Adipocyte (in vitro differentiated cells): ENCODE data around the gene AADACL2.

ENCODE experiments used
- DNase-seq: peaks from one replicate; pipeline ENCODE4 v3.0.0-alpha.2; 2015; ENCODE audit warnings: low read depth
- H3K27me3 ChIP-seq: replicated peaks from 2 replicates; pipeline ENCODE4 v1.7.0; 2013; ENCODE audit warnings: mild to moderate bottlenecking, low read length, moderate library complexity; ENCODE audit not compliant: control insufficient read depth, insufficient read depth
- H3K36me3 ChIP-seq: 2 replicates; pipeline ENCODE4 v1.7.0; 2013; ENCODE audit warnings: low read length, mild to moderate bottlenecking, moderate library complexity; ENCODE audit not compliant: control insufficient read depth, insufficient read depth, severe bottlenecking
- H3K4me1 ChIP-seq: 2 replicates; pipeline ENCODE4 v1.7.0; 2013; ENCODE audit warnings: mild to moderate bottlenecking, low read length, moderate library complexity; ENCODE audit not compliant: control insufficient read depth, insufficient read depth
- H3K4me3 ChIP-seq: 2 replicates; pipeline ENCODE4 v1.7.0; 2013; ENCODE audit warnings: mild to moderate bottlenecking, low read length, moderate library complexity
- H3K9ac ChIP-seq: 2 replicates; pipeline ENCODE4 v1.7.0; 2013; ENCODE audit warnings: mild to moderate bottlenecking, low read length, moderate library complexity
- H3K9me3 ChIP-seq: 2 replicates; pipeline ENCODE4 v1.7.0; 2013; ENCODE audit warnings: mild to moderate bottlenecking, low read length, moderate library complexity; ENCODE audit not compliant: control insufficient read depth

AADACL2 gene

GRCh38 chr3:151733613-151734012 lies at the start of gene AADACL2:
Gene AADACL2, plus strand, starts transcription at chr3:151733927. Its CDS starts 109 bp downstream, at chr3:151734036.
- H3K9ac ChIP-seq: no peak within 1 kb of the TSS
- peaks cover 10% of the 10 kb centered on the region for H3K4me1 ChIP-seq
- H3K9me3 ChIP-seq: peaks cover 9% of the 10 kb centered on the region
- peak; percentile 38 for DNase-seq
- no peaks in the 10 kb centered on the region for H3K27me3 ChIP-seq
- H3K36me3 ChIP-seq: no peaks in the 10 kb centered on the region
- H3K4me3 ChIP-seq: no peak within 1 kb of the TSS

- Histone ChIP-seq H3K36me3 (no peaks in the 10 kb centered on the region), H3K4me1 (no peaks in the 10 kb centered on the region), H3K27me3 (no peaks in the 10 kb centered on the region), H3K9me3 (peaks cover 7% of the 10 kb centered on the region), H3K4me3 (no peak overlapping the region), H3K9ac (no peak overlapping the region)
- DNase-seq: no peak
Observed at GRCh38 chr3:151684094-151684493, 49.6 kb upstream of the AADACL2 start.

- DNase-seq: no peak
- no peak overlapping the region for H3K4me3 ChIP-seq
- no peaks in the 10 kb centered on the region for H3K36me3 ChIP-seq
- H3K9me3 ChIP-seq: peaks cover 7% of the 10 kb centered on the region
- H3K27me3 ChIP-seq: no peaks in the 10 kb centered on the region
- H3K9ac ChIP-seq: no peak overlapping the region
- H3K4me1 ChIP-seq: no peaks in the 10 kb centered on the region
Observed at GRCh38 chr3:151686257-151686656, 47.5 kb upstream of the AADACL2 start.

GRCh38 chr3:151687076-151687475 lies 46.7 kb upstream of the AADACL2 start:
- Histone ChIP-seq H3K27me3 (no peaks in the 10 kb centered on the region), H3K9ac (no peak overlapping the region), H3K9me3 (peaks cover 5% of the 10 kb centered on the region), H3K4me3 (no peak overlapping the region), H3K4me1 (no peaks in the 10 kb centered on the region), H3K36me3 (no peaks in the 10 kb centered on the region)
- no peak for DNase-seq

GRCh38 chr3:151688571-151688970 lies 45.2 kb upstream of the AADACL2 start:
- Histone ChIP-seq H3K9me3 (no peaks in the 10 kb centered on the region), H3K4me1 (no peaks in the 10 kb centered on the region), H3K9ac (no peak overlapping the region), H3K4me3 (no peak overlapping the region), H3K36me3 (no peaks in the 10 kb centered on the region), H3K27me3 (no peaks in the 10 kb centered on the region)
- DNase-seq: no peak

- H3K9ac ChIP-seq: no peak overlapping the region
- no peak for DNase-seq
- no peaks in the 10 kb centered on the region for H3K4me1 ChIP-seq
- H3K27me3 ChIP-seq: no peaks in the 10 kb centered on the region
- H3K9me3 ChIP-seq: no peaks in the 10 kb centered on the region
- no peak overlapping the region for H3K4me3 ChIP-seq
- H3K36me3 ChIP-seq: no peaks in the 10 kb centered on the region
Observed at GRCh38 chr3:151690645-151691044, 43.1 kb upstream of the AADACL2 start.

- H3K4me3 ChIP-seq: no peak overlapping the region
- no peaks in the 10 kb centered on the region for H3K27me3 ChIP-seq
- H3K4me1 ChIP-seq: no peaks in the 10 kb centered on the region
- H3K36me3 ChIP-seq: no peaks in the 10 kb centered on the region
- DNase-seq: no peak
- H3K9ac ChIP-seq: no peak overlapping the region
- H3K9me3 ChIP-seq: peaks cover 15% of the 10 kb centered on the region
Observed at GRCh38 chr3:151697496-151697895, 36.2 kb upstream of the AADACL2 start.

- no peak overlapping the region for H3K4me3 ChIP-seq
- H3K4me1 ChIP-seq: no peaks in the 10 kb centered on the region
- H3K27me3 ChIP-seq: no peaks in the 10 kb centered on the region
- no peaks in the 10 kb centered on the region for H3K36me3 ChIP-seq
- peak; percentile 24 for DNase-seq
- H3K9ac ChIP-seq: no peak overlapping the region
- peaks cover 14% of the 10 kb centered on the region for H3K9me3 ChIP-seq
Observed at GRCh38 chr3:151707216-151707615, 26.5 kb upstream of the AADACL2 start.

- H3K36me3 ChIP-seq: no peaks in the 10 kb centered on the region
- H3K9ac ChIP-seq: no peak overlapping the region
- H3K9me3 ChIP-seq: peaks cover 15% of the 10 kb centered on the region
- no peaks in the 10 kb centered on the region for H3K27me3 ChIP-seq
- no peaks in the 10 kb centered on the region for H3K4me1 ChIP-seq
- H3K4me3 ChIP-seq: no peak overlapping the region
- no peak for DNase-seq
Observed at GRCh38 chr3:151708868-151709267, 24.9 kb upstream of the AADACL2 start.

GRCh38 chr3:151709847-151710246 lies 23.9 kb upstream of the AADACL2 start:
- peak; percentile 30 for DNase-seq
- peaks cover 16% of the 10 kb centered on the region for H3K9me3 ChIP-seq
- no peak overlapping the region for H3K9ac ChIP-seq
- no peaks in the 10 kb centered on the region for H3K27me3 ChIP-seq
- no peaks in the 10 kb centered on the region for H3K36me3 ChIP-seq
- no peak overlapping the region for H3K4me3 ChIP-seq
- no peaks in the 10 kb centered on the region for H3K4me1 ChIP-seq

GRCh38 chr3:151721294-151721693 lies 12.4 kb upstream of the AADACL2 start:
- no peak for DNase-seq
- H3K4me1 ChIP-seq: no peaks in the 10 kb centered on the region
- no peak overlapping the region for H3K9ac ChIP-seq
- no peaks in the 10 kb centered on the region for H3K36me3 ChIP-seq
- H3K4me3 ChIP-seq: no peak overlapping the region
- no peaks in the 10 kb centered on the region for H3K27me3 ChIP-seq
- H3K9me3 ChIP-seq: peaks cover 7% of the 10 kb centered on the region

- Histone ChIP-seq H3K36me3 (no peaks in the 10 kb centered on the region), H3K4me1 (no peaks in the 10 kb centered on the region), H3K4me3 (no peak overlapping the region), H3K9me3 (peaks cover 5% of the 10 kb centered on the region), H3K9ac (no peak overlapping the region), H3K27me3 (no peaks in the 10 kb centered on the region)
- DNase-seq: no peak
Observed at GRCh38 chr3:151722856-151723255, 10.9 kb upstream of the AADACL2 start.
